ENCODE results near the gene FAR2. TPM values are rescaled to one million over a fixed set of nuclear protein-coding genes. Genes with fewer than 3 reads are reported as not detected.

Gene FAR2
- total and polyA plus RNA-seq, 8 donors = 1.7 to 96.7 (median 3.3) TPM; not detected in 1

DNA sequence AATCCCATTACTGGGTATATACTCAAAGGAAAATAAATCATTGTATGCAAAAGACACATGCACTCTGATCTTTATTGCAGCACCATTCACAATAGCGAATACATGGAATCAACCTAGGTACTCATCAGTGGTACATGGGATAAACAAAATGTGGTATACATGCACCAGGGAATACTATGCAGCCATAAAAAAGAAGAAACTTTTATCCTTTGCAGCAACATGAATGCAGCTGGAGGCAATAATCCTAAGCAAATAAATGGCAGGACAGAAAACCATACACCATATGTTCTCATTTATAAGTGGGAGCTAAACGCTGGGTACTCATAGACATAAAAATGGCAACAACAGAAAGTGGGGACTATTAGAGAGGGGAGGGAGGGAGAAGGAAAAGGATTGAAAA, 216.0 kb downstream of the FAR2 start:
- no peak overlapping the region for H3K4me3 ChIP-seq
- WGBS, 5 donors = 92 to 99% (median 98%) methylated on average over 2 of the region's 2 CpGs
- H3K27ac ChIP-seq = no peak overlapping the region
- no peaks in the 10 kb centered on the region for H3K9me3 ChIP-seq
- no peaks in the 10 kb centered on the region for H3K27me3 ChIP-seq
- DNase-seq = no peak
- TF ChIP-seq CTCF (IDR thresholded peaks at IDR 0.05) (no peak), POLR2A (IDR thresholded peaks at IDR 0.05) (no peak), EP300 (IDR thresholded peaks at IDR 0.05) (no peak), POLR2AphosphoS5 (IDR thresholded peaks at IDR 0.05) (no peak)
- H3K4me1 ChIP-seq = no peaks in the 10 kb centered on the region
- H3K36me3 ChIP-seq = peaks cover 6 to 77% (median 66%) of the 10 kb centered on the region in 4 donors
- intact Hi-C loops (cut with DNase I; ENCODE audit: low total_unique reads) = no loop called here

- no peak for DNase-seq
- TF ChIP-seq EP300 (IDR thresholded peaks at IDR 0.05) (no peak), POLR2A (IDR thresholded peaks at IDR 0.05) (no peak), CTCF (IDR thresholded peaks at IDR 0.05) (no peak), POLR2AphosphoS5 (IDR thresholded peaks at IDR 0.05) (no peak)
- Histone ChIP-seq H3K4me1 (peaks cover under 1 to 29% (median 7%) of the 10 kb centered on the region in 4 donors), H3K4me3 (no peak overlapping the region), H3K27me3 (no peaks in the 10 kb centered on the region), H3K9me3 (no peaks in the 10 kb centered on the region), H3K27ac (no peak overlapping the region), H3K36me3 (peaks cover 3 to 32% (median 28%) of the 10 kb centered on the region in 4 donors)
- intact Hi-C loops (cut with DNase I; ENCODE audit: low total_unique reads) = no loop called here
- WGBS, 5 donors = 71 to 84% (median 76%) methylated on average over 2 of the region's 2 CpGs
Observed at GRCh38 chr12:29374012-29374411, 224.9 kb downstream of the FAR2 start.

GRCh38 chr12:29374913-29375312, 225.8 kb downstream of the FAR2 start:
- intact Hi-C loops (cut with DNase I; ENCODE audit: low total_unique reads) = no loop called here
- Histone ChIP-seq H3K9me3 (no peaks in the 10 kb centered on the region), H3K4me1 (peaks cover 7 to 38% (median 14%) of the 10 kb centered on the region in 4 donors), H3K4me3 (no peak overlapping the region), H3K27ac (no peak overlapping the region), H3K36me3 (peaks cover 3 to 23% (median 20%) of the 10 kb centered on the region in 4 donors), H3K27me3 (no peaks in the 10 kb centered on the region)
- TF ChIP-seq CTCF (IDR thresholded peaks at IDR 0.05) (no peak), EP300 (IDR thresholded peaks at IDR 0.05) (no peak), POLR2A (IDR thresholded peaks at IDR 0.05) (no peak), POLR2AphosphoS5 (IDR thresholded peaks at IDR 0.05) (no peak)
- WGBS, 5 donors = 84 to 89% (median 86%) methylated on average over 4 of the region's 4 CpGs
- no peak for DNase-seq

GRCh38 chr12:29376118-29376517, 227.0 kb downstream of the FAR2 start:
- H3K4me1 ChIP-seq = peaks cover 10 to 42% (median 17%) of the 10 kb centered on the region in 4 donors
- no peaks in the 10 kb centered on the region for H3K27me3 ChIP-seq
- no peaks in the 10 kb centered on the region for H3K9me3 ChIP-seq
- no peak overlapping the region for H3K27ac ChIP-seq
- no peak overlapping the region for H3K4me3 ChIP-seq
- intact Hi-C loops (cut with DNase I; ENCODE audit: low total_unique reads) = no loop called here
- DNase-seq = no peak
- TF ChIP-seq CTCF (IDR thresholded peaks at IDR 0.05) (no peak), EP300 (IDR thresholded peaks at IDR 0.05) (no peak), POLR2AphosphoS5 (IDR thresholded peaks at IDR 0.05) (no peak), POLR2A (IDR thresholded peaks at IDR 0.05) (no peak)
- WGBS, 5 donors = 96 to 99% (median 97%) methylated on average over 2 of the region's 2 CpGs
- peaks cover 3 to 11% (median 8%) of the 10 kb centered on the region in 4 donors for H3K36me3 ChIP-seq
